ENCODE data around the gene KLHDC8B.

Gene KLHDC8B

GRCh38 chr3:49171119-49171774, at the start of gene KLHDC8B:
Gene KLHDC8B, plus strand, starts transcription at chr3:49171598. Its CDS starts 1,172 bp downstream, at chr3:49172770.
- in situ Hi-C loops (cut with HindIII; ENCODE audit: low sequenced_read_pairs): no loop called here

- in situ Hi-C loops (cut with HindIII; ENCODE audit: low sequenced_read_pairs): no loop called here
These were observed 49.4 kb upstream of the KLHDC8B start for GRCh38 chr3:49122022-49122421.

GRCh38 chr3:49122451-49122850, 48.9 kb upstream of the KLHDC8B start:
- in situ Hi-C loops (cut with HindIII; ENCODE audit: low sequenced_read_pairs): no loop called here

- in situ Hi-C loops (cut with HindIII; ENCODE audit: low sequenced_read_pairs): no loop called here
These were observed 48.4 kb upstream of the KLHDC8B start for GRCh38 chr3:49122886-49123545.

GRCh38 chr3:49123687-49124086, 47.7 kb upstream of the KLHDC8B start:
- in situ Hi-C loops (cut with HindIII; ENCODE audit: low sequenced_read_pairs): no loop called here

DNA sequence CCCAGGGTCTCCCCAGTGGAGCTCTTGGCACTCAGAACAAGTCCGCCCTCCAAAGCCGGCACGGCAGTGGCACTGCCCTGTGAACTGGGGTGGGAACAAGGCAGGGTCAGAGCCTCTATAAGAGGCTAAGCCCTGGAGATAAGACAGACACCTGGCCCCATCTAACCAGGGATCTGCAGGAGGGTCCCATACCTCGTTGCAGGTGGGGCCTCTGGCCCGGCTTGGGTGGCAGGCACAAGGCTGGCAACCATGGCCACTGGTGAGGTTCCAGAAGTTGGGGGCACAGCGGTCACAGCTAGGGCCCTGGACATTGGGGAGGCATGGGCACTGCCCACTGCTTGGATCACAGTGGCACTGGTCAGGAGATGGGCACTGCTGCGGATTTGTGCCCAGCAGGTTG, 47.2 kb upstream of the KLHDC8B start:
- in situ Hi-C loops (cut with HindIII; ENCODE audit: low sequenced_read_pairs): no loop called here

DNA sequence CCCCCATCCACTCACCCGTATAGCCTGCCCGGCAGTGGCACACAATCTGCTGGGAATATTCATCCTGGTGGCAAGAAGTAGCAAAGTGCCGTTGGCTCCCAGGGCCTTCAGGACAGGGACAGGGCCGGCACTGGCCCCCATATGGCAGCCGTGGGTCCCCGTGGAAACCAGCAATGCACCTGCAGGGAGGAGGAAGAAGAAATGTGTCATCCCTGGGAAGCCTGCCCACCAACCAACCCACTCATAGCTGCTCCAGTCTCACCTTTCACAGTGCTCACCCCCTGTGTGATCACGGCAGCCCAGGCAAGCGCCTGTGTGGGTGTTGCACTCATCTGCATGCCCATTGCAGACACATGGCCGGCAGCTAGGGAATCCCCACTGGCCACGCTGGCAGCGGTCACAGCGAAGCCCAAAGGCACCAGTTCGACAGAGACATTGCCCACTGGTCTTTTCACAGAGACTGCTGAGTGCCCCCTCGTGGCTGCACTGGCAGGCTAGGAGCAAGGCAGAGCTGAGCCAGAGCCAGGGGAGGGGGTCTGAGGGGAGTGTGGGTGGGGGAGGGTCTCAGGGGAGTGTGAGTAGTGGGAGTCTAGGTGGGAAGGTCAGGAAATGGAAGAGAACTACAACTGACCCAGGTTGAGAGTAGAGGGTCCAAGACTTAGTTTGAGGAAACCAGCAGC, 46.3 kb upstream of the KLHDC8B start:
- in situ Hi-C loops (cut with HindIII; ENCODE audit: low sequenced_read_pairs): no loop called here

DNA sequence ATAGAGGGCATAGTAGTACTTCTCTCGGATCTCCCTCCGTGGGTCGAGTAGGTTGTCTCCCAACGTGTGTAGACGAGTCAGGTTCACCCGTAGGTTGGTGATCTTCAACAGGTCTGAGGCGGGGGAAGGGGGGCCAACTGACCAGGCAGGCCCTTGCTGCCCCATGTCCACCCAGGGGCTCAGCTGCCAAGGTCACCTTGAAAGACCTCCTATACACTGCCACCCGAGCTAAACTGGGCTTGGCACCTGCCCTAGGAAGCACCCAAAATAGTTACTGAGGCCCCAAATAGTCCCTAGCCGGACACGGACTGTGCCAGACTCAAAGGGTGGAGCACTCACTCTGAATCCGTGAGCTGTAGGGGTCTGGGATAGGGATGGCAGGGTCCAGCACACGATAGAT, 40.4 kb upstream of the KLHDC8B start:
- in situ Hi-C loops (cut with HindIII; ENCODE audit: low sequenced_read_pairs): no loop called here

GRCh38 chr3:49131576-49131975, 39.8 kb upstream of the KLHDC8B start:
- in situ Hi-C loops (cut with HindIII; ENCODE audit: low sequenced_read_pairs): no loop called here

DNA sequence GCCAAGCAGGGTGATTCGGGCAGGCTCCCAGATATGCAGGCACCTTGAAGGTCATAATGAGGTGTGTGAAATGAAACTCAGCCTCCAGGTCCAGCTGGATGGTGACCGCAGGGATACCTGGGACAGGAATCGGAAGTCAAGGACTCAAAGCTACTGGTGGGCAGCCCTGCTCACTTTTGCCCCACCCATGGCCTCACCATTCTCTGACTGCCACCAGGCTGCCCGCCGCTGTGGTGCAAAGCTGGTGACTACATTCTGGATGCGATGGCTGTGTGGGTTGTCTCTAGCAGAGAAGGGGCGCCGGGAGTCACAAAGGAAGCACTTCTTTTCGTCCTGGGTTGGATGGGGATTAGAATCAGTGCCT, 39.3 kb upstream of the KLHDC8B start:
- in situ Hi-C loops (cut with HindIII; ENCODE audit: low sequenced_read_pairs): no loop called here

GRCh38 chr3:49132437-49133225, 38.8 kb upstream of the KLHDC8B start, which contains the start of gene LAMB2:
Gene LAMB2, minus strand, starts transcription at chr3:49133050. Its CDS starts 183 bp downstream, at chr3:49132867.
- in situ Hi-C loops (cut with HindIII; ENCODE audit: low sequenced_read_pairs): no loop called here

DNA sequence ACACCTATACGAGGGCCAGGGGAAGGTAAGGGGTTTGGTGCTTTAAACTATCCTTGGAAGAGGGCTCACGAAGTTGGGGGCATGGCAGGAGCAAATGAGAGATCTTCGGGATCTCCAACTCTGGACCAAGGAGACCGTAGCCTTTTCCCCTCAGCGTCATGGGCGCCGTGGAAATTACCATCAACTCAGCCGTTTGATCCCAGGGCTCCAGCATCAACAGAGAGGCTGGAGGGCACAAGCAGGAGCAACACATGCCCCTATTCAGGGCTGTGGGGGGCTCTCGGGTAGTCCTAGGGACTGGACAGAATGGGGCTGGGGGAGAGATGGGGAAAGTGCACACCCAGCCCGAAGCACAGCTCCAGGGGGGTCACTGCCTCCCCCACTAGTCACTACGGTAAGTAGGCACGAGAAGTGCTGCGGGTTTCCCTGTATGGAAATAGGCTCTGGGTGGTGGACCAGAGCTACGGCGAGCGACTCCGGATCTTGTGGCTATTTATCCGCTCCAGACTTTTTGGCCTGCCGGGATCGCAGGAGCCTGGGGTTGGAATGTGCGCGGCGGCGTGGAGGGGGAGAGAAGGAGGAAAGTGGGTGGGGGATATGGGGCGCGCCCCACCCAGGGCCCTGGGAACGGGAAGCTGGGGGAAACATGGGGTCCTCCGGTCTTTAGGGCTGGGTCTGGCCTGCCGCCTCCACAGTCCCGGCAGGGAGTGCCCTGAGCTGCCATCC, 38.0 kb upstream of the KLHDC8B start:
- in situ Hi-C loops (cut with HindIII; ENCODE audit: low sequenced_read_pairs): no loop called here

GRCh38 chr3:49134471-49135265, 36.7 kb upstream of the KLHDC8B start:
- in situ Hi-C loops (cut with HindIII; ENCODE audit: low sequenced_read_pairs): no loop called here

- in situ Hi-C loops (cut with HindIII; ENCODE audit: low sequenced_read_pairs): no loop called here
These were observed 35.9 kb upstream of the KLHDC8B start for GRCh38 chr3:49135499-49135898.

- in situ Hi-C loops (cut with HindIII; ENCODE audit: low sequenced_read_pairs): no loop called here
These were observed 31.3 kb upstream of the KLHDC8B start for GRCh38 chr3:49140080-49140479.

DNA sequence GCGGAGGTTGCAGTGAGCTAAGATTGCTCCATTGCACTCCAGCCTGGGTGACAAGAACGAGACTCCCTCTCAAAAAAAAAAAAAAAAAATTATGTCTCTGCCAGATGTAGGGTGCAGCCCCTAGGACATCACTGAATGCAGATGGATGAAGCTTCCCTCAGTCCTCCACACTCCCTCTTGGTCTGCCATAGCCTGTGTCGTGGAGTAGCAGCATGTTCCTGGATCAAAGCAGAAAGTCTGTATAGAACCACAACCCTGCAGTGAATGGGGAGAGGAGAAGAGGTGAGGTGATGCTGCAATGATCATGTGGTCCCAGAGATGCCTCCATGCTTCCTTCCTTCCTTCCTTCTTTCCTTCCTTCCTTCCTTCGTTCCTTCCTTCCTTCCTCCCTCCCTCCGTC, 23.2 kb upstream of the KLHDC8B start:
- in situ Hi-C loops (cut with HindIII; ENCODE audit: low sequenced_read_pairs): no loop called here

DNA sequence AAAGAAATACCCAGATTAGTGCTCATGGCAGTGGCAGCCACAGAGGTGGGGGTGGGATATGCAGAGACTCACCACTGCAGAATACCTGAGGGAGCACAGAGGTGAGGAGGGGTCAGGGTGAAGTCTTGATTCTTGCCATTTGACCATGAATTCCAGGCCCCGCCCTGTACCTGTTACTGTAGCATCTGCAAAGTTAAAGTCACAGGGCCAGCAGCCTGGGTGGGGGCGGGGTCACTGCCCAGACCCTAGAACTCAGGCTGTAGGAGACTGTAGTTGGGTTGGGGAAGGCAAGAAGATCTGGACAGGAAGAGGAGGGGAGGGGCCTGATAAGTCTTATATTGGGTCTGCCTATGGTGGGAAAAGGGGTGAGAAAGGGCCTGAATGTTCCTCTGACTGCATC, 19.8 kb upstream of the KLHDC8B start:
- in situ Hi-C loops (cut with HindIII; ENCODE audit: low sequenced_read_pairs): no loop called here

DNA sequence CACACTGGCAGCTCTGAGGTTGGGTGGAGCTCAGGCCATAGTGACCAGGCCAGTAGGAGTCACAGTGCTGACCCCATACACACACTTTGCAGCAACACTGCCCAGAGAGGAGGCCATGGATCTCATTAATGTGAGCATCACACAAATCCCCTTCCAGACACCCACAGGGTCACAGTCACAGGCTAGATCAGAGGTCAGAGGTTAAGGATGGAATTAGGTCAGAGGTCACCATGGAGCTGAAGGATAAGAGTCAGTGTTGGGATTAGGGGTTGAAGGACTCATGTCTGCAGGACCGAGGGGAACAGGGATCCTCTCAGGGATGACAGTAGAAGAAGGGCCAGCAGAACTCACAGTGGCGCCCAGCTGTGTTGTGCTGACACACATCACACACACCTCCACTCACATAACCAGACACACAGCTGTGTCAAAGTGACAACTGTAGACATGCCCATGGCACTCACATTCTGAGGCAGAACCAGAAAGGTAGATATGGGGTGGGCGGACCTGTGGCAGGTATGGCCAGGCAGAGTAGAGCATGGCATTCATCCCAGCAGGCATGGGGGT, 18.0 kb upstream of the KLHDC8B start:
- in situ Hi-C loops (cut with HindIII; ENCODE audit: low sequenced_read_pairs): no loop called here

DNA sequence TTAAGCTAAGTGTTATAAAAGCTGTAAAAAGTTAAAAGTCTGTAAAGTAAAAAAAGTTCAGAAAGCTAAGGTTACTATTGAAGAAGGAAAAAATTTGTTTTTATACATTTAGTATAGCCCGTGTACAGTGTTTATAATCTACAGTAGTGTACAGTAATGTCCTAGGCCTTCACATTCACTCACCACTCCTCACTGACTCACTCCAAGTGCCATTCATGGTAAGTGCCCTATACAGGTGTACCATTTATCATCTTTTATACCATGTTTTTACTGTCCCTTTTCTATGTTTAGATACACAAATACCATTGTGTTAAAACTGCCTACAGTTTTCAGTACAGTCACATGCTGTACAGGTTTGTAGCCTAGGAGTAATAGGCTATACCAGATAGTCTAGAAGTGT, 14.1 kb upstream of the KLHDC8B start:
- in situ Hi-C loops (cut with HindIII; ENCODE audit: low sequenced_read_pairs): no loop called here
